Muscle of arm (tissue), 12 donors: ENCODE data around the gene FSTL4. TPM values are rescaled to one million over a fixed set of nuclear protein-coding genes. Genes with fewer than 3 reads are reported as not detected.
"Not testable (repeated sequence)": the region's sequence is repeated elsewhere in the genome, so short reads cannot be mapped to it uniquely, and the experiment has no call there.

Experiments used
- DNase-seq: peaks from one replicate; pipeline ENCODE4 v3.0.0-alpha.2; 2013
- polyA plus RNA-seq, 12 donors: library from polyadenylated mRNA; unstranded; fragments of 120-200 nt; gene quantifications; one replicate each; pipeline ENCODE4 v1.2.1, GENCODE V29; 2013; ENCODE audit not compliant: insufficient read length in 12 of 12

FSTL4 gene
- polyA plus RNA-seq, 12 donors: 0.39 to 4.3 (median 2.0) TPM; not detected in 2

DNA sequence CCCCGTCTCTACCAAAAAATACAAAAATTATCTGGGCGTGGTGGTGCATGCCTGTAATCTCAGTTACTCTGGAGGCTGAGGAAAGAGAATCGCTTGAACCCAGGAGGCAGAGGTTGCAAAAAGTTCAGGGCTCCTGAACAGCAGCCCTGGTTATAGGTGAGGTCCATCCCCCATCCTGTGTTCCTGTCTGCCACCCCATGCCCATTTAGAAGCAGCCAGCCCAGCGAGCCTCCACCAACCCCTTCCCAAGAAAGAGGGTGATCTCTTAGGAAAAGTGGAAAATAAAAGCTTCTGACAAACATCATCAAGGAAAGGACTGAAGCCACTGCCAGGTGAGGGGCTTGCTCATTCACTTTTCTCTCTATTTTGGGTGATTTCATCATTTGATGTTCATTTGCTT, 55.8 kb downstream of the FSTL4 start:
- no peak for DNase-seq

- DNase-seq: no peak
These were observed 58.1 kb downstream of the FSTL4 start for GRCh38 chr5:133554279-133554678.

DNA sequence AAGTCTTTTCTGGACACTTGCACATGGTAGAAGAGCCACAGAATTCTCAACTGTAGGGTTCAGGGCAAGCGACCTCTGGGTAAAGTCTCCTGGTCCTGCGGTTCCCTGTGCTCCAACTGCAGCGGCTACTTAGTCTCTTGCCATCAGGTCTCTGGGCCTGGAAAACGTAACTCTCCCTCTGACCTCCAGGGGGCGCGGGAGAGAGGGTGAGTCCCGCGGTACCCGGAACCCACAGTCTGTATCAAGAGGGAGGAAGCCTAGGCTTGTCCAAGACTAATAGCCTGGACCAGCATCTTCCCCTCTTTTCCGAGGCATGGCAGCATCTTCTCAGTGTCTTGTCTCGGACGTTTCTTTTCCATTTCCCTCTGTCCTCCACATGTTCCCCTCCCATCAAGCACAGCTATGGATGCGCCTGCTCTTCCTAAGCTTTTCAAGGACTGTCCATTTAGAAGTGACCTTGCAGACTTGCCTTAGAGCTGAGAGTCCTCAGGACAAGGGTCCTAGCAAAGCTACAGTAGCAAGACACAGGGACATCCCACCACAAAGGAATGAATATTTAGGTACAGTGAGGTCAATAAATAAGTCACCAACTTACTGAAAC, 59.3 kb downstream of the FSTL4 start:
- peak; percentile 15 for DNase-seq

GRCh38 chr5:133546500-133546899, 65.8 kb downstream of the FSTL4 start:
- DNase-seq: no peak

GRCh38 chr5:133544346-133544745, 68.0 kb downstream of the FSTL4 start:
- DNase-seq: no peak

DNA sequence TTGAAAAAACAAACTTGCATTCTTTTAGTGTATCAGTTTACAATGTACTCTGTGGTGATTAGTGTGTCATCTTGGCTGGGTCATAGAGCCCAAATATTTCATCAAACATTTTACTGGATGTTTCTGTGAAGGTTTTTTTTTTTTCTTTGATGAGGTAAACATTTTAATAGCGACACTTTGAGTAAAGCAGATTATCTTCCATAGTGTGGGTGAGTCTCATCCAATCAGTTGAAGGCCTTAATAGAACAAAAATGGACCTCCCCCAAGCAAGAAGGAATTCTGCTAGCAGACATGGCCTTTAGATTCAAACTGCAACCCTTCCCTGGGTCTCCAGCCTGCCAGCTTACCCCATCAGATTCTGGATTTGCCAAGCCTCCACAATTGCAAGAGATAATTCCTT, 72.5 kb downstream of the FSTL4 start:
- no peak for DNase-seq

GRCh38 chr5:133538718-133539117, 73.6 kb downstream of the FSTL4 start:
- no peak for DNase-seq

- not testable (repeated sequence) for DNase-seq
These were observed 77.0 kb downstream of the FSTL4 start for GRCh38 chr5:133535241-133535929.

- no peak for DNase-seq
These were observed 77.8 kb downstream of the FSTL4 start for GRCh38 chr5:133534566-133534965.

- DNase-seq: no peak
These were observed 78.8 kb downstream of the FSTL4 start for GRCh38 chr5:133533541-133533940.

DNA sequence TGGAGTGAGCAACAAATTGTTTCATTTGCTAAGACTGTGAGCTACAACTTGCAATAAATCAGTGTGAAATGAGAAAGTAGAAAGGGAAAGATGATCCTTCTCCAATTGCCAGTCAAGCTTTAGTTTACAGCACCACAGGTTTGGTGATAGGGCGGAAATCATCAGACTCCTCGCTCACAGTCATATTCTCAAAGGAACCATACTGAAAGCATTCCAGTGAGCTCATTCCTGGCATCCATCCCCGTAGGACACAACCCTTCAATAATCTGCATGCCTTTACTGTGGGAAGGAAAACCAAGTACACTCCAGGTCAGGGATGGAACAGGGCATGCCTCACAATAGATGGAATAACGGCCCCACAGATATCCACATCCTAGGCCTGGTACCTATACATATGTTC, 80.7 kb downstream of the FSTL4 start:
- peak; percentile 66 for DNase-seq

- DNase-seq: no peak
These were observed 81.2 kb downstream of the FSTL4 start for GRCh38 chr5:133531178-133531577.

GRCh38 chr5:133530270-133530669, 82.1 kb downstream of the FSTL4 start:
- no peak for DNase-seq

GRCh38 chr5:133528841-133529240, 83.5 kb downstream of the FSTL4 start:
- DNase-seq: no peak

DNA sequence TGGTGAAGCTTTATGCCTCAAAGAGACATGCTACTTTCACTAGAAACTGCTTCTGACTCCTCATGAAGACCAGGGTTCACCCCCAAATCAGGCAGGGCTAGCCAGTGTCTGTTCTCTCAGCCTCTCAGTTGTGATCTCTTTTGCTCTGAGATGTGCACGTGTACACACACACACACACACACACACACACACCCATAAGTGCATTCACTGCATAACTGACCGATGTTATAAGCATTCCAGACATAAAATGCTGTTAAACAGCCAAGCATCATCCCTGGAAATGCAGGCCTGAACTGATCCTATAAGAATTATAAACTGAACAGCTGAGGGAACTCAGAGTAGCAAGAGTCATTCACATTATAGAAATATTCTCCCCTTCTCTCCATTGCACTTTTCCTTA, 85.0 kb downstream of the FSTL4 start:
- DNase-seq: peak; percentile 51

GRCh38 chr5:133526368-133526767, 86.0 kb downstream of the FSTL4 start:
- no peak for DNase-seq

GRCh38 chr5:133525126-133525525, 87.2 kb downstream of the FSTL4 start:
- no peak for DNase-seq

DNA sequence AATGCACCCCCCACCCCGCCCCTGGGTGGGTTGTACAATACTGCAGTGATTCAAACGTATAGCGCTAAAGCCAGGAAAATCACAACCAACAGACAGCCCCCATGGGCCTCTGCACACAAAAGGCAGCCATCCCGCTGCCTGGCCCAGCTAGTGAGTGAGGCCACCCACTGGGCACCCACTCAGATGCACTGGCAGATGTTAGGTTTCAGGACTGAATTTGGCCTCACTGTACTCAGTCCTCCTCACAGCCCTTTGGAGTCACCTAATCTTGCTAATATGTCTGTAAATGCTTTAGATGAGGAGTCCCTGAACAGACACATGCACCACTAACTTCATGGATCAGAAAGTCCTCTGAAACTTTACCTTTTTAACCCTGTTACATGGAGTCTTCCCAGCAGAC, 87.7 kb downstream of the FSTL4 start:
- DNase-seq: no peak

DNA sequence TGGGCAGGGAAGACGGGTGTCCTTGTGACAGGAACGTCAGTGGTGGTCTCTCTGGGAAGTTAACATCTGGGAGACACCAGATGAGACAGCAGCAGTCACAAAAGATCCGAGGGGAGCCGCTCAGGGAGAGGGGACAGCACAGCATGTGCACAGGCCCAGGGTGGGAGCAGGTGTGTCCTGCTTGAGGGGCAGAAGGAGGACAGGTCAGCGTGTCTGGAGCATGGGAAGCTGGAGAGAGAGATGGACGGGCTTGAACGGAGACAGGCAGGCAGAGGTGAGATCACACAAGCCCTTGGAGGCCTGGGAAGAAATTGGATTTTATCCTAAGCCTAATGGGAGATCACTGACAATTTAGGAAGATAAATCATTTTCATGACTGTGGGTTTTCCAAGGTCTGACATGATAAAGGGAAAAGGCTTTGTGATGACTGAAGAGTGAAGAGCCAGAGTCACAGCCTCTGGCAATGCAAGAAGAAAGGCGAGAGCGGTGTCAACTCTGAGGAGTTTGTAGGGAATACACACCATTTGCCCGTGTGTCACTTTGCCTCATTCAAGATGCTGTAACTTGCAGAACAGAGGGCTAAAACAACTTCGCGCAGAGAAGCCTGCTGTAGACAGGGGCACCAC, 88.3 kb downstream of the FSTL4 start:
- no peak for DNase-seq

DNA sequence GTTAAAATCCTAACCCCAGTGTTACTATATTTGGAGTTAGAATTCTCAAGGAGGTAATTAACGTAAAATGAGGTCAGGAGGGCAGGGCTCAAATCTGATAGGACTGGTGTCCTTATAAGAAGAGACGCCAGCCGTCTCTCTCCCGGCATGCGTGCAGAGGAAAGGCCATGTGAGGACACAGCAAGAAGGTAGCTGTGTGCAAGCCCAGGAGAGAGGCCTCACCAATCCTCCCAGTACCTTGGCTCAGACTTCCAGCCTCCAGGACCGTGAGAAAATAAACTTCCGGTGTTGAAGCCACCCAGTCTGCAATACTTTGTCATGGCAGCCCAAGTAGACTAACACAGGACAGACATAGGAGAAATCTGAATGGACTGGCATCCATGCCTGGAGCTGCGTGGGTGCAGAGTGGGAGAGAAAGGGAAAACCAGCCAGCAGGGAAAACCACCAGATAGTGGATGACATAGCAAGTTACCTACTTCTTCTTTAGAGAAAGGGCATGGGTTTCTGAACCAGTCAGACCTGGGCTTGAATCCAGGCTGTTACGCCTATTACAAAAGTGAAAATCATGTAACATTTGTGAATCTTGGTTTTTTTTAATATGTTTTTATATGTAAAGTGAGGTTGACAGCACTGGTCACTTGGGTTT, 89.2 kb downstream of the FSTL4 start:
- DNase-seq: no peak

GRCh38 chr5:133521801-133522200, 90.5 kb downstream of the FSTL4 start:
- DNase-seq: no peak

GRCh38 chr5:133520991-133521706, 91.2 kb downstream of the FSTL4 start:
- DNase-seq: no peak
